GM10266 (cell line): Measurements from ENCODE around the gene UGT1A10.

Experiments used
- DNase-seq: peaks from one replicate; pipeline ENCODE4 v3.0.0; 2012; ENCODE audit errors: extremely low spot score
- CTCF ChIP-seq: IDR thresholded peaks from 2 replicates; pipeline ENCODE4 v1.5.1; 2012; ENCODE audit warnings: mild to moderate bottlenecking, low read depth; ENCODE audit not compliant: control insufficient read depth, insufficient read depth; ENCODE audit errors: missing control alignments

Gene UGT1A10

GRCh38 chr2:233801357-233802131, 165.3 kb downstream of the UGT1A10 start:
- DNase-seq: no peak

GRCh38 chr2:233802132-233802815, 166.0 kb downstream of the UGT1A10 start:
- DNase-seq: no peak
- no peak for TF ChIP-seq CTCF

More at GRCh38 chr2:233801357-233802131, 165.3 kb downstream of the UGT1A10 start:
- no peak for TF ChIP-seq CTCF

DNA sequence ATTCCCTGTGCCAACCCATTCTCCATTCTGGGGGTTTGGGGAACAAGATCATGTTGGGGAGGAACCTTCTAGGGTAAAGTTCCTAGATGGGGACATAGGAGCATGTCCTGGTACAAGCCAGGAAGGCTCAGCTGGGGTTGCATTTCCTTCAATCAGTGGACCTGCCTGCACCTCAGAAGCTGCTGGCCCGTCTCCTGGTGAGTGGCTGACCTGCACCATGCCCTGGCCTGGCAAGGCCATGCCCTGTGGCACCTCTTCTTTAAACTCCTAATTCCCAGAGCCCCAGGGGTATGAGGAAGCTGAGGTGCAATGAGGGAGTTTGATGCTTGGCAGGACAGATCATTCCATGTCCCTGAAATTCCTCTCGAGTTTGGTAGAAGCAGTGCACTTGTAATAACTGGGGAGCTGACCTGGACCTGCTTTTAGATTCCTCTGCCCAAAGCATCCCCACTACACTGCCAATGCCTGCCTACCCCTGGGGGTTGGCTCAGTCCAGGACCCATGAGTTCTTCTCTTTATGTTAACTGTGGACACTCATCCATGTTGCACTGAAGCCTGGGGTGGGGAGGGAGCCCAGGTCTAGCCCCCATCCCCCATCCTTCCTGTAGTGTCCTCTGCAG, 167.2 kb downstream of the UGT1A10 start:
- no peak for DNase-seq
- no peak for TF ChIP-seq CTCF

DNA sequence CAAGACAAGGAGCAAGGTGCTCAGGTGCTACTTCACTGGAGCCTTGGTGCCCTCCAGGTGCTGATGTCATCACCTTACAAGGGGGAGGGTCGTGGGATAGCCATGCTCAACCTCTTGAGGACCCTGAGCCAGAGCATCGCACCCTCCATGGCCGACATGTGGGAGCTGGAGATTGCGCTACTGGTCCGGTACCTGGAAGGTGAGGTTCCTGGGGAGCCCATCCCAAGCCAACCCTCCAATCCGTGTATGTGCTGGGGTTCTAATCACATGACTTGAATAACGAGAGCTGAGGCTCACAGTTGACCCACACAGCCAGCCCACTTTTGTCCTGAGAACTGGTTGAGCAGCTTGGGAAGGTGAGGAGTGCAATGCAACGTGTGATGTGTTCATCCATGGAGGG, 167.7 kb downstream of the UGT1A10 start:
- DNase-seq: no peak
- TF ChIP-seq CTCF: no peak

DNA sequence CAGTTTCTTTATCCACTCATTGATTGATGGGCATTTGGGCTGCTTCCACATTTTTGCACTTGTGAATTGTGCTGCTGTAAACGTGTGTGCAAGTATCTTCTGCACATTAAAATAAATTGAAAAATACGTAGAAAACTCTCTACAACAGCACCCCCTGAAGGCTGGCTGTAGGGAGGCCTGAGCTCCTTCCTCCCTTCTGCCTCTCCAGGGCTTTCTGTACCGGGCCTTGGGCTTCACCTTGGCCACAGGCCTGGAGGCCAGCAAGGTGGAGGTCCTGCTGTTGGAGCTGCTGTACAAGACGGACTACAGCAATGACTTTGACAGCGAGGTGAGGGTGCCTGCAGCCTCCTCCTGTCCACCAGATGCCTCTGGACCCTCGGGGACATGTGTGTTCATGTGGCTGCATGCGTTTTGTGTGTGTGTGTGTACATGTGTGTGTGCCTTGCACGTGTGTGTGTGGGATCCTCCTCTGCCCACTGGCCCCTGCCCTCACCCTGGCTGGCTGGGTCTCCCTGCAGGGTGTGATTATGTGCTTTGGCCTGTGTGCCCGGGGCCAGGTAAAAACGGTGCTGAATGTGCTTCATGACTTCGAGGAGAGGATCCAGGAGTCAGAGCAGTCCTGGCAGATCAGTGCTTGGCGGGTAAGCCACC, 171.1 kb downstream of the UGT1A10 start:
- no peak for DNase-seq
- TF ChIP-seq CTCF: no peak

- no peak for TF ChIP-seq CTCF
- no peak for DNase-seq
Measured at GRCh38 chr2:233807966-233808935, 172.0 kb downstream of the UGT1A10 start.
